Measurements from ENCODE around the gene PTPN4. TPM values are rescaled to one million over a fixed set of nuclear protein-coding genes. Genes with fewer than 3 reads are reported as not detected.

Gene PTPN4
- total and polyA plus RNA-seq, 2 donors (not counting 1 experiment from before 2014, with no cell fraction given) = 5.3 to 22.3 TPM

GRCh38 chr2:119981896-119982295 is 222.2 kb downstream of the PTPN4 start:
- no peak for TF ChIP-seq EZH2 (IDR thresholded peaks at IDR 0.05; ENCODE audit: low read length, missing control alignments)
- TF ChIP-seq, protein P1, sequence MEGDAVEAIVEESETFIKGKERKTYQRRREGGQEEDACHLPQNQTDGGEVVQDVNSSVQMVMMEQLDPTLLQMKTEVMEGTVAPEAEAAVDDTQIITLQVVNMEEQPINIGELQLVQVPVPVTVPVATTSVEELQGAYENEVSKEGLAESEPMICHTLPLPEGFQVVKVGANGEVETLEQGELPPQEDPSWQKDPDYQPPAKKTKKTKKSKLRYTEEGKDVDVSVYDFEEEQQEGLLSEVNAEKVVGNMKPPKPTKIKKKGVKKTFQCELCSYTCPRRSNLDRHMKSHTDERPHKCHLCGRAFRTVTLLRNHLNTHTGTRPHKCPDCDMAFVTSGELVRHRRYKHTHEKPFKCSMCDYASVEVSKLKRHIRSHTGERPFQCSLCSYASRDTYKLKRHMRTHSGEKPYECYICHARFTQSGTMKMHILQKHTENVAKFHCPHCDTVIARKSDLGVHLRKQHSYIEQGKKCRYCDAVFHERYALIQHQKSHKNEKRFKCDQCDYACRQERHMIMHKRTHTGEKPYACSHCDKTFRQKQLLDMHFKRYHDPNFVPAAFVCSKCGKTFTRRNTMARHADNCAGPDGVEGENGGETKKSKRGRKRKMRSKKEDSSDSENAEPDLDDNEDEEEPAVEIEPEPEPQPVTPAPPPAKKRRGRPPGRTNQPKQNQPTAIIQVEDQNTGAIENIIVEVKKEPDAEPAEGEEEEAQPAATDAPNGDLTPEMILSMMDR (conservative IDR thresholded peaks at IDR 0.05 in 1 of 2, IDR thresholded peaks at IDR 0.05 in 1 of 2; ENCODE audit: low read depth in 1 of 2, low read length in 2 of 2) = no peak
- no peaks in the 10 kb centered on the region for H3K79me2 ChIP-seq (ENCODE audit: control insufficient read depth, insufficient read depth, low read length)
- no peaks in the 10 kb centered on the region for H3K4me1 ChIP-seq (ENCODE audit: control insufficient read depth, extremely low read depth, insufficient read depth, low read length)
- no peaks in the 10 kb centered on the region for H4K20me1 ChIP-seq (ENCODE audit: control insufficient read depth, extremely low read depth, insufficient read depth, low read length)
- no peaks in the 10 kb centered on the region for H3K36me3 ChIP-seq (ENCODE audit: control insufficient read depth, insufficient read depth, low read length)
- no peaks in the 10 kb centered on the region for H3K27me3 ChIP-seq (ENCODE audit: control insufficient read depth, insufficient read depth, low read length)
- H3K27ac ChIP-seq (ENCODE audit: insufficient read depth, low read length) = no peak overlapping the region
- no peak overlapping the region for H3K9ac ChIP-seq (ENCODE audit: insufficient read depth, low read length)
- H3K9me3 ChIP-seq (ENCODE audit: control insufficient read depth, insufficient read depth, low read depth, low read length) = no peaks in the 10 kb centered on the region
- no peak overlapping the region for H2AFZ ChIP-seq (ENCODE audit: low read length)
- no peak for DNase-seq (ENCODE audit: low read depth in 2 of 2)
- H3K4me3 ChIP-seq (replicated peaks in 1 of 4; ENCODE audit: control extremely low read depth in 1 of 4, insufficient read depth in 1 of 4, low read depth in 3 of 4, low read length in 4 of 4) = no peak overlapping the region
- H3K4me2 ChIP-seq (ENCODE audit: extremely low read depth, insufficient read depth, low read length) = no peak overlapping the region

- Histone ChIP-seq H3K9me3 (ENCODE audit: control insufficient read depth, insufficient read depth, low read depth, low read length) (no peaks in the 10 kb centered on the region), H3K36me3 (ENCODE audit: control insufficient read depth, insufficient read depth, low read length) (no peaks in the 10 kb centered on the region), H3K4me2 (ENCODE audit: extremely low read depth, insufficient read depth, low read length) (no peak overlapping the region), H3K27me3 (ENCODE audit: control insufficient read depth, insufficient read depth, low read length) (no peaks in the 10 kb centered on the region), H2AFZ (ENCODE audit: low read length) (no peak overlapping the region), H3K9ac (ENCODE audit: insufficient read depth, low read length) (no peak overlapping the region), H4K20me1 (ENCODE audit: control insufficient read depth, extremely low read depth, insufficient read depth, low read length) (no peaks in the 10 kb centered on the region), H3K4me1 (ENCODE audit: control insufficient read depth, extremely low read depth, insufficient read depth, low read length) (no peaks in the 10 kb centered on the region), H3K4me3 (replicated peaks in 1 of 4; ENCODE audit: control extremely low read depth in 1 of 4, insufficient read depth in 1 of 4, low read depth in 3 of 4, low read length in 4 of 4) (no peak overlapping the region), H3K79me2 (ENCODE audit: control insufficient read depth, insufficient read depth, low read length) (no peaks in the 10 kb centered on the region), H3K27ac (ENCODE audit: insufficient read depth, low read length) (no peak overlapping the region)
- TF ChIP-seq, protein P1 (conservative IDR thresholded peaks at IDR 0.05 in 1 of 2, IDR thresholded peaks at IDR 0.05 in 1 of 2; ENCODE audit: low read depth in 1 of 2, low read length in 2 of 2) = no peak
- TF ChIP-seq EZH2 (IDR thresholded peaks at IDR 0.05; ENCODE audit: low read length, missing control alignments) = no peak
- DNase-seq (ENCODE audit: low read depth in 2 of 2) = no peak
These were observed 222.8 kb downstream of the PTPN4 start for GRCh38 chr2:119982506-119982905.

DNA sequence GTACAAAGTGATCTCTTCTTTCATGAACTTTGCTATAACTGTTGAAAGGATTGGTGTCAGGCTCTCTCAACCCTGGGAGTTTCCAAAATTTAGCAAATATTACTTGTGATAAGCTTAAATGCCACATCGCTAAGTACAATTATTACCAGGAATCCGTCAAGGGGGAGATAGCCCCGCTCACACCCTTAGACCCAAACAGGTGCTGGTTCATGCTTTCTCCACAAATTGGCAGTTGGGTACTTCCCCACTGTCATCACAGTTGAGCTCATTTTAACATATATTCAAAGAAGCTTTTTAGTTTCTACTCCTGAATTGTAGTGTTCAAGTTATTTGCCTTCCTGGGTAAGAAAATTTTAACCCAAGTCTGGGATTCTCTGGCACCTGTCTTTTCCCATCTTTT is 223.4 kb downstream of the PTPN4 start:
- no peaks in the 10 kb centered on the region for H3K79me2 ChIP-seq (ENCODE audit: control insufficient read depth, insufficient read depth, low read length)
- no peak for DNase-seq (ENCODE audit: low read depth in 2 of 2)
- no peak for TF ChIP-seq EZH2 (IDR thresholded peaks at IDR 0.05; ENCODE audit: low read length, missing control alignments)
- TF ChIP-seq, protein P1 (conservative IDR thresholded peaks at IDR 0.05 in 1 of 2, IDR thresholded peaks at IDR 0.05 in 1 of 2; ENCODE audit: low read depth in 1 of 2, low read length in 2 of 2) = no peak
- H3K4me2 ChIP-seq (ENCODE audit: extremely low read depth, insufficient read depth, low read length) = no peak overlapping the region
- no peak overlapping the region for H3K9ac ChIP-seq (ENCODE audit: insufficient read depth, low read length)
- no peaks in the 10 kb centered on the region for H3K36me3 ChIP-seq (ENCODE audit: control insufficient read depth, insufficient read depth, low read length)
- H3K4me3 ChIP-seq (replicated peaks in 1 of 4; ENCODE audit: control extremely low read depth in 1 of 4, insufficient read depth in 1 of 4, low read depth in 3 of 4, low read length in 4 of 4) = no peak overlapping the region
- H3K4me1 ChIP-seq (ENCODE audit: control insufficient read depth, extremely low read depth, insufficient read depth, low read length) = no peaks in the 10 kb centered on the region
- no peaks in the 10 kb centered on the region for H3K27me3 ChIP-seq (ENCODE audit: control insufficient read depth, insufficient read depth, low read length)
- H4K20me1 ChIP-seq (ENCODE audit: control insufficient read depth, extremely low read depth, insufficient read depth, low read length) = no peaks in the 10 kb centered on the region
- H3K27ac ChIP-seq (ENCODE audit: insufficient read depth, low read length) = no peak overlapping the region
- no peak overlapping the region for H2AFZ ChIP-seq (ENCODE audit: low read length)
- H3K9me3 ChIP-seq (ENCODE audit: control insufficient read depth, insufficient read depth, low read depth, low read length) = no peaks in the 10 kb centered on the region
